HCT116 (cell line): ENCODE measurements around the gene KRTAP10-1.

Source experiments
- CEBPB ChIP-seq: IDR thresholded peaks from 2 replicates; pipeline ENCODE4 v1.6.1; 2012; ENCODE audit warnings: low read depth
- CTCF ChIP-seq, 3 experiments: fragments of 200-600 bp in 1 of 3; sonication (generic) in 1 of 3; IDR thresholded peaks in 2 of 3; conservative IDR thresholded peaks in 1 of 3; 2 replicates each; pipeline ENCODE4 v1.5.1; 2012 to 2017; ENCODE audit warnings: low read depth in 2 of 3, low read length in 2 of 3, antibody characterized with exemption in 1 of 3, borderline replicate concordance in 1 of 3, control low read depth in 1 of 3, mild to moderate bottlenecking in 1 of 3, mixed read lengths in 1 of 3, mixed run types in 1 of 3, moderate library complexity in 1 of 3; ENCODE audit not compliant: insufficient read depth in 1 of 3
- EZH2 ChIP-seq: fragments of 200-600 bp; sonication (generic); IDR thresholded peaks from 2 replicates; pipeline ENCODE4 v1.6.1; 2017; ENCODE audit warnings: antibody characterized with exemption, mixed run types
- POLR2A ChIP-seq: IDR thresholded peaks from 2 replicates; pipeline ENCODE4 v1.7.0; 2011; ENCODE audit warnings: borderline replicate concordance; ENCODE audit not compliant: insufficient read depth, insufficient read length; ENCODE audit errors: extremely low read depth
- REST ChIP-seq: IDR thresholded peaks from 2 replicates; pipeline ENCODE4 v1.6.1; 2012; ENCODE audit warnings: low read depth
- SP1 ChIP-seq: IDR thresholded peaks from 2 replicates; pipeline ENCODE4 v1.6.1; 2012; ENCODE audit warnings: low read depth

- TF ChIP-seq CEBPB (no peak), EZH2 (no peak), REST (no peak), SP1 (no peak), CTCF (IDR thresholded peaks at IDR 0.05 in 2 of 3, conservative IDR thresholded peaks at IDR 0.05 in 1 of 3; ENCODE audit: borderline replicate concordance in 1 of 3, insufficient read depth in 1 of 3, low read depth in 2 of 3, low read length in 2 of 3) (no peak), POLR2A (no peak)
Observed at GRCh38 chr21:44572959-44573583, 33.1 kb upstream of the KRTAP10-1 start.
